Esophagus squamous epithelium (tissue), 4 donors: ENCODE data around the gene MAP4K4.

Source experiments
- POLR2A ChIP-seq, 4 donors: fragments of 450-650 bp; IDR thresholded peaks; one replicate each; pipeline ENCODE4 v1.6.1; 2017; ENCODE audit warnings: antibody characterized with exemption in 4 of 4, mild to moderate bottlenecking in 4 of 4, moderate library complexity in 3 of 4
- TF ChIP-seq, protein P1 (sequence below), 6 experiments: fragments of 450-650 bp in 4 of 6; fragments of 200-600 bp in 2 of 6; sonication (generic) in 2 of 6; IDR thresholded peaks; one replicate each; pipeline ENCODE4 v1.5.1; 2016 to 2019; ENCODE audit warnings: antibody characterized with exemption in 6 of 6, mild to moderate bottlenecking in 4 of 6, moderate library complexity in 4 of 6

DNA sequence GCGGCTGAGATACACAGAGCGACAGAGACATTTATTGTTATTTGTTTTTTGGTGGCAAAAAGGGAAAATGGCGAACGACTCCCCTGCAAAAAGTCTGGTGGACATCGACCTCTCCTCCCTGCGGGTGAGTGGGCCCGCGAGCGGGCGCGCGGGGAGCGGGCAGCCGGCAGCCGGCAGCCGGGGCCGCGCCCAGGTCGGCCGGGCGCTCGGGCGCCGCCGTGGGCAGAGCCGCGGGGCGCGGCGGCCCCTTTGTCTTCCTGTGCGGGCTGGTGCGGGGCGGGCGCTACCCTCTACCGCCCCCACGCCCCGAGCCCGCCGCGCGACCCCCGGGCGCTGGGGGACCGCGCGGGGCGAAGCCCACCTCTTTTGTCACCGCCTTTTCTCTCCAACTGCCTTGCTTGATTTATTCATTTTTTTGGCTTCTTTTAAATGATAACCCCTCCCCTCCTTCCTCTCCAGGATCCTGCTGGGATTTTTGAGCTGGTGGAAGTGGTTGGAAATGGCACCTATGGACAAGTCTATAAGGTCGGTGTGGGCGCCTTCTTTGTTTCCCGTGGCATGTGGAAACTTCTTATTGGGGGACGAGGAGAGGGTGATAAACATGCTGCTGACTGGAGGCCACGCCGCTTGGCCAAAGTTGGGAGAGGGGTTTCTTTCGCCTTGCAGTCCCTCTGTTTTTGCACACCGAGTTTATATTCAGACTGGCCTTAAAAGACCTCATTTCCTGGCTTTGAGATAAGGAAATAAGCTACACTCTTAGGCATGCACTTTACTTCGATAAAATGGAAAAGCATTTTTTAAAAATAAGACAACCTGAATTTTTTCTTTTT lies 722 bp downstream of the MAP4K4 start:
- TF ChIP-seq, protein P1, sequence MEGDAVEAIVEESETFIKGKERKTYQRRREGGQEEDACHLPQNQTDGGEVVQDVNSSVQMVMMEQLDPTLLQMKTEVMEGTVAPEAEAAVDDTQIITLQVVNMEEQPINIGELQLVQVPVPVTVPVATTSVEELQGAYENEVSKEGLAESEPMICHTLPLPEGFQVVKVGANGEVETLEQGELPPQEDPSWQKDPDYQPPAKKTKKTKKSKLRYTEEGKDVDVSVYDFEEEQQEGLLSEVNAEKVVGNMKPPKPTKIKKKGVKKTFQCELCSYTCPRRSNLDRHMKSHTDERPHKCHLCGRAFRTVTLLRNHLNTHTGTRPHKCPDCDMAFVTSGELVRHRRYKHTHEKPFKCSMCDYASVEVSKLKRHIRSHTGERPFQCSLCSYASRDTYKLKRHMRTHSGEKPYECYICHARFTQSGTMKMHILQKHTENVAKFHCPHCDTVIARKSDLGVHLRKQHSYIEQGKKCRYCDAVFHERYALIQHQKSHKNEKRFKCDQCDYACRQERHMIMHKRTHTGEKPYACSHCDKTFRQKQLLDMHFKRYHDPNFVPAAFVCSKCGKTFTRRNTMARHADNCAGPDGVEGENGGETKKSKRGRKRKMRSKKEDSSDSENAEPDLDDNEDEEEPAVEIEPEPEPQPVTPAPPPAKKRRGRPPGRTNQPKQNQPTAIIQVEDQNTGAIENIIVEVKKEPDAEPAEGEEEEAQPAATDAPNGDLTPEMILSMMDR (IDR thresholded peaks at IDR 0.05): no peak
- no peak for TF ChIP-seq POLR2A (IDR thresholded peaks at IDR 0.05)
